ENCODE data around the gene GUCA2A.

DNA sequence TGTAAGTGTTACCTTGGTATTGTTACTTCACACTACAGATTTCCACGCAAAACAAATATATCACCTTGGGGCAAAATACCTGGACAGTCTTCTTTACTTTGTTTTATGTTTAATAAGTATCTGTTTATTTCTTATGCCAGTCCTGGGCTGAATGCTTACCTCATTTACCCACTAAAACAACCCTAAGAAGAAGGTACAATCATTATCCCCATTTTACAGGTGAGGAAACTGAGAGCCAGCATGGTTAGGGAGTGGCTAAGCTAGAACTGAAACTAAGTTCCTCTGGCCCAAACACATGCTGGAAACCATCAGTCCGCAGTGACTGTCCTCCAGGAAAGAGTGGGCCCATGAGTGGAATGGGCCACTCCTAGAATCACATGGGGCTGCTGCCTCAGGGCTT, 24.4 kb downstream of the GUCA2A start:
- TF ChIP-seq, protein P1, sequence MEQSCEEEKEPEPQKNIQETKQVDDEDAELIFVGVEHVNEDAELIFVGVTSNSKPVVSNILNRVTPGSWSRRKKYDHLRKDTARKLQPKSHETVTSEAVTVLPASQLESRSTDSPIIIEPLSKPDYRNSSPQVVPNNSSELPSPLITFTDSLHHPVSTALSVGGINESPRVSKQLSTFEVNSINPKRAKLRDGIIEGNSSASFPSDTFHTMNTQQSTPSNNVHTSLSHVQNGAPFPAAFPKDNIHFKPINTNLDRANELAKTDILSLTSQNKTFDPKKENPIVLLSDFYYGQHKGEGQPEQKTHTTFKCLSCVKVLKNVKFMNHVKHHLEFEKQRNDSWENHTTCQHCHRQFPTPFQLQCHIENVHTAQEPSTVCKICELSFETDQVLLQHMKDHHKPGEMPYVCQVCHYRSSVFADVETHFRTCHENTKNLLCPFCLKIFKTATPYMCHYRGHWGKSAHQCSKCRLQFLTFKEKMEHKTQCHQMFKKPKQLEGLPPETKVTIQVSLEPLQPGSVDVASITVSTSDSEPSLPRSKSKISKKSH (CRISPR knock-in tag; IDR thresholded peaks at IDR 0.05): no peak
- TF ChIP-seq STAG1 (CRISPR knock-in tag; IDR thresholded peaks at IDR 0.05; ENCODE audit: borderline replicate concordance): no peak
- no peak for TF ChIP-seq ESRRA (IDR thresholded peaks at IDR 0.05; ENCODE audit: borderline replicate concordance, low read depth)
- no peak for TF ChIP-seq CEBPB (tag; IDR thresholded peaks at IDR 0.05)
- no peak for TF ChIP-seq RAD21 (CRISPR knock-in tag; conservative IDR thresholded peaks at IDR 0.05 in 1 of 2, IDR thresholded peaks at IDR 0.05 in 1 of 2)
- TF ChIP-seq CREM (IDR thresholded peaks at IDR 0.05; ENCODE audit: low read depth): no peak
- TF ChIP-seq EP300 (IDR thresholded peaks at IDR 0.05; ENCODE audit: low read length): no peak
- no peak for TF ChIP-seq COPS2 (conservative IDR thresholded peaks at IDR 0.05)
- TF ChIP-seq SRSF7 (optimal IDR thresholded peaks at IDR 0.05; ENCODE audit: low read depth, low read length): no peak
- TF ChIP-seq JUNB (CRISPR knock-in tag; conservative IDR thresholded peaks at IDR 0.05): no peak

Measured in K562 (cell line).